CD14-positive monocyte (primary cell): Measurements from ENCODE around the gene DCHS1. TPM values are rescaled to one million over a fixed set of nuclear protein-coding genes. Genes with fewer than 3 reads are reported as not detected.
"Not testable (repeated sequence)": the region's sequence is repeated elsewhere in the genome, so short reads cannot be mapped to it uniquely, and the experiment has no call there.

ENCODE experiments used
- DNase-seq, 3 donors: peaks; one replicate each; pipeline ENCODE4 v3.0.0-alpha.2; 2011 to 2022
- H2AFZ ChIP-seq: 2 replicates; pipeline ENCODE4 v1.6.0; 2012; ENCODE audit warnings: mild to moderate bottlenecking, low read depth, low read length, inconsistent platforms; ENCODE audit not compliant: insufficient read depth, poor library complexity, severe bottlenecking
- H3K27ac ChIP-seq, 2 donors: 1 replicate in 1 of 2; 2 replicates in 1 of 2; pipeline ENCODE4 v1.5.1; 2012 to 2013; ENCODE audit warnings: low read length in 2 of 2, control low read depth in 1 of 2, inconsistent platforms in 1 of 2, low read depth in 1 of 2, mild to moderate bottlenecking in 1 of 2
- H3K27me3 ChIP-seq, 2 donors: one replicate each; pipeline versions ENCODE4 v1.6.0 to v1.6.1; 2011 to 2013; ENCODE audit warnings: low read length in 2 of 2; ENCODE audit not compliant: control insufficient read depth in 2 of 2, insufficient read depth in 2 of 2
- H3K36me3 ChIP-seq, 2 donors: replicated peaks in 1 of 2; 1 replicate in 1 of 2; 2 replicates in 1 of 2; pipeline versions ENCODE4 v1.5.1 to v1.6.1; 2012 to 2013; ENCODE audit warnings: low read length in 2 of 2, control low read depth in 1 of 2, inconsistent platforms in 1 of 2, mild to moderate bottlenecking in 1 of 2; ENCODE audit not compliant: insufficient read depth in 2 of 2, control insufficient read depth in 1 of 2
- H3K4me1 ChIP-seq, 2 donors: 1 replicate in 1 of 2; 2 replicates in 1 of 2; pipeline versions ENCODE4 v1.5.1 to v1.6.1; 2012 to 2013; ENCODE audit warnings: low read length in 2 of 2, control low read depth in 1 of 2, inconsistent platforms in 1 of 2, mild to moderate bottlenecking in 1 of 2, moderate library complexity in 1 of 2; ENCODE audit not compliant: insufficient read depth in 2 of 2, control insufficient read depth in 1 of 2
- H3K4me2 ChIP-seq: replicated peaks from 2 replicates; pipeline ENCODE3; 2012; ENCODE audit warnings: low read length, moderate library complexity, mild to moderate bottlenecking; ENCODE audit not compliant: poor library complexity, severe bottlenecking; ENCODE audit errors: extremely low read depth
- H3K4me3 ChIP-seq, 3 experiments: fragments of 200-600 bp in 1 of 3; sonication (generic) in 1 of 3; replicated peaks in 1 of 3; 1 replicate in 2 of 3; 2 replicates in 1 of 3; pipeline ENCODE4 v1.5.1; 2011 to 2013; ENCODE audit warnings: low read length in 3 of 3, mild to moderate bottlenecking in 3 of 3, control low read depth in 2 of 3, low read depth in 2 of 3, inconsistent platforms in 1 of 3, moderate library complexity in 1 of 3
- H3K79me2 ChIP-seq: 2 replicates; pipeline ENCODE4 v1.6.0; 2012; ENCODE audit warnings: mild to moderate bottlenecking, control low read depth, inconsistent platforms, low read length, moderate library complexity; ENCODE audit not compliant: insufficient read depth
- H3K9ac ChIP-seq: 2 replicates; pipeline ENCODE4 v1.6.0; 2017; ENCODE audit warnings: low read length, mild to moderate bottlenecking; ENCODE audit not compliant: insufficient read depth, poor library complexity, severe bottlenecking
- H3K9me3 ChIP-seq, 2 donors: replicated peaks in 1 of 2; 1 replicate in 1 of 2; 2 replicates in 1 of 2; pipeline versions ENCODE4 v1.5.1 to v1.6.1; 2012 to 2013; ENCODE audit warnings: low read length in 2 of 2, control low read depth in 1 of 2; ENCODE audit not compliant: control insufficient read depth in 1 of 2, insufficient read depth in 1 of 2
- H4K20me1 ChIP-seq: 2 replicates; pipeline ENCODE4 v1.6.0; 2012; ENCODE audit warnings: mild to moderate bottlenecking, low read length, control low read depth, moderate library complexity; ENCODE audit not compliant: insufficient read depth
- H3K27ac Mint-ChIP-seq, 7 donors: one replicate each; pipeline ENCODE4 v1.8.0; 2020; ENCODE audit warnings: mild to moderate bottlenecking in 7 of 7, mixed read lengths in 7 of 7, moderate library complexity in 6 of 7, inconsistent platforms in 2 of 7
- H3K27me3 Mint-ChIP-seq, 3 donors: one replicate each; pipeline ENCODE4 v1.8.0; 2021 to 2022; ENCODE audit warnings: low read depth in 3 of 3, mild to moderate bottlenecking in 3 of 3, mixed read lengths in 3 of 3, moderate library complexity in 3 of 3, inconsistent platforms in 1 of 3
- H3K36me3 Mint-ChIP-seq, 2 donors: one replicate each; pipeline ENCODE4 v1.8.0; 2020; ENCODE audit warnings: mixed read lengths in 2 of 2, inconsistent platforms in 1 of 2, mild to moderate bottlenecking in 1 of 2
- H3K4me1 Mint-ChIP-seq: one replicate; pipeline ENCODE4 v1.8.0; 2020; ENCODE audit warnings: mild to moderate bottlenecking, mixed read lengths
- H3K4me3 Mint-ChIP-seq, 2 donors: one replicate each; pipeline ENCODE4 v1.8.0; 2020; ENCODE audit warnings: mild to moderate bottlenecking in 2 of 2, mixed read lengths in 2 of 2, moderate library complexity in 1 of 2
- H3K9me3 Mint-ChIP-seq, 7 donors: one replicate each; pipeline ENCODE4 v1.8.0; 2020 to 2022; ENCODE audit warnings: mixed read lengths in 7 of 7, mild to moderate bottlenecking in 6 of 7, moderate library complexity in 6 of 7, inconsistent platforms in 2 of 7
- CTCF ChIP-seq: fragments of 200-600 bp; IDR thresholded peaks from one replicate; pipeline ENCODE4 v1.8.0; 2022; ENCODE audit warnings: antibody characterized with exemption, mild to moderate bottlenecking
- WGBS: methylation state at CpG from one replicate; pipeline ENCODE4 v1.1.5; 2013; ENCODE audit warnings: missing lambda C conversion rate; ENCODE audit not compliant: insufficient coverage; 5-methylcytosine and 5-hydroxymethylcytosine counted together
- intact Hi-C, 2 donors: fragments of 100-400 bp; cut with micrococcal nuclease; formaldehyde crosslinking; loops; one replicate each; pipeline versions ENCODE4 v1.15.0 to v1.15.1; 2023
- polyA plus RNA-seq, 3 donors: library from polyadenylated mRNA; depleted of rRNA in 1 of 3; unstranded in 2 of 3; stranded (reverse) in 1 of 3; fragments of 300-500 nt in 2 of 3; fragments of >200 nt in 1 of 3; fragmentation: Illumina TruSeq in 2 of 3; gene quantifications; 1 replicate in 2 of 3; 2 replicates in 1 of 3; pipeline ENCODE4 v1.2.3, GENCODE V29; 2012 to 2021

Gene DCHS1
- polyA plus RNA-seq, 3 donors = 0.01 to 0.88 (median 0.02) TPM

GRCh38 chr11:6687876-6688275 lies 32.3 kb upstream of the DCHS1 start:
- H3K36me3 ChIP-seq = no peaks in the 10 kb centered on the region
- H3K4me1 ChIP-seq = peaks cover 5 to 8% of the 10 kb centered on the region in 2 donors
- H3K4me2 ChIP-seq = no peak overlapping the region
- intact Hi-C loops = loop anchor here (10.0 kb wide), 2 partner anchors 153 to 453 kb away; partner anchors contain the start of genes CNGA4 (in 1 of the 2) and FHIP1B (in 1 of the 2)
- H3K9me3 ChIP-seq = no peaks in the 10 kb centered on the region
- Mint-ChIP-seq H3K4me3 (no peak overlapping the region), H3K27ac (no peak overlapping the region), H3K9me3 (peaks cover 0 to 4% (median 0%) of the 10 kb centered on the region in 7 donors), H3K4me1 (peaks cover 3% of the 10 kb centered on the region), H3K27me3 (peaks cover 1 to 9% (median 8%) of the 10 kb centered on the region in 3 donors), H3K36me3 (no peaks in the 10 kb centered on the region)
- no peak for TF ChIP-seq CTCF
- WGBS = 82% methylated on average over 2 of the region's 4 CpGs
- no peaks in the 10 kb centered on the region for H3K27me3 ChIP-seq
- H3K27ac ChIP-seq = no peak overlapping the region
- H3K79me2 ChIP-seq = peaks cover 2% of the 10 kb centered on the region
- H2AFZ ChIP-seq = no peak overlapping the region
- no peaks in the 10 kb centered on the region for H4K20me1 ChIP-seq
- H3K9ac ChIP-seq = no peak overlapping the region
- no peak for DNase-seq
- H3K4me3 ChIP-seq = no peak overlapping the region

GRCh38 chr11:6686006-6686405 lies 30.4 kb upstream of the DCHS1 start:
- Mint-ChIP-seq H3K9me3 (peaks cover 0 to 4% (median 0%) of the 10 kb centered on the region in 7 donors), H3K36me3 (peaks cover 7% of the 10 kb centered on the region in 2 donors), H3K27ac (peak overlapping the region in 1 of 7 donors; percentile 0), H3K27me3 (peaks cover 1 to 9% (median 8%) of the 10 kb centered on the region in 3 donors), H3K4me3 (no peak overlapping the region), H3K4me1 (peaks cover 18% of the 10 kb centered on the region)
- Histone ChIP-seq H2AFZ (no peak overlapping the region), H3K4me2 (no peak overlapping the region), H3K4me1 (peaks cover 16 to 19% of the 10 kb centered on the region in 2 donors), H3K36me3 (peaks cover 0 to 6% of the 10 kb centered on the region in 2 donors), H3K9me3 (no peaks in the 10 kb centered on the region), H3K27ac (no peak overlapping the region), H3K4me3 (no peak overlapping the region), H3K79me2 (peaks cover 21% of the 10 kb centered on the region), H3K27me3 (no peaks in the 10 kb centered on the region), H4K20me1 (peaks cover 5% of the 10 kb centered on the region), H3K9ac (no peak overlapping the region)
- DNase-seq = no peak
- intact Hi-C loops = loop anchor here (10.0 kb wide), 2 partner anchors 151 to 451 kb away; partner anchors contain the start of genes CNGA4 (in 1 of the 2) and FHIP1B (in 1 of the 2)
- no peak for TF ChIP-seq CTCF

GRCh38 chr11:6684068-6684467 lies 28.5 kb upstream of the DCHS1 start:
- 100% methylated on average over 4 of the region's 14 CpGs for WGBS

More at GRCh38 chr11:6684068-6684467, 28.5 kb upstream of the DCHS1 start:
- H3K4me3 ChIP-seq = peak overlapping the region in 1 of 3 experiments; percentile 96
- peaks cover 18% of the 10 kb centered on the region for H3K4me1 Mint-ChIP-seq
- peaks cover 16 to 19% of the 10 kb centered on the region in 2 donors for H3K4me1 ChIP-seq
- peaks cover 25% of the 10 kb centered on the region for H3K79me2 ChIP-seq
- peak overlapping the region in 1 of 2 donors; percentile 85 for H3K27ac ChIP-seq
- H3K27me3 Mint-ChIP-seq, H3K9me3 ChIP-seq, H3K9ac ChIP-seq, H3K9me3 Mint-ChIP-seq, DNase-seq, H3K27me3 ChIP-seq, H4K20me1 ChIP-seq: not testable (repeated sequence)
- H3K36me3 Mint-ChIP-seq = peaks cover 13 to 17% of the 10 kb centered on the region in 2 donors
- intact Hi-C loops = loop anchor here (5.0 to 10.0 kb wide), 3 partner anchors 82 to 449 kb away; partner anchors contain the start of genes ILK (in 2 of the 2), RRP8 (in 2 of the 2), CNGA4 (in 1 of the 2) and FHIP1B (in 1 of the 2)
- peak overlapping the region; percentile 76 for H2AFZ ChIP-seq
- peak overlapping the region; percentile 97 to 99 for H3K4me3 Mint-ChIP-seq
- H3K4me2 ChIP-seq = peak overlapping the region; percentile 93
- peak overlapping the region in 3 of 7 donors; percentile 40 to 99 (median 88) for H3K27ac Mint-ChIP-seq
- peaks cover 0 to 13% of the 10 kb centered on the region in 2 donors for H3K36me3 ChIP-seq
